ENCODE measurements around the gene HMGXB4. TPM values are rescaled to one million over a fixed set of nuclear protein-coding genes. Genes with fewer than 3 reads are reported as not detected.

HMGXB4 gene
- total RNA-seq, 1 donor from 2014 or later: 25.7 TPM

DNA sequence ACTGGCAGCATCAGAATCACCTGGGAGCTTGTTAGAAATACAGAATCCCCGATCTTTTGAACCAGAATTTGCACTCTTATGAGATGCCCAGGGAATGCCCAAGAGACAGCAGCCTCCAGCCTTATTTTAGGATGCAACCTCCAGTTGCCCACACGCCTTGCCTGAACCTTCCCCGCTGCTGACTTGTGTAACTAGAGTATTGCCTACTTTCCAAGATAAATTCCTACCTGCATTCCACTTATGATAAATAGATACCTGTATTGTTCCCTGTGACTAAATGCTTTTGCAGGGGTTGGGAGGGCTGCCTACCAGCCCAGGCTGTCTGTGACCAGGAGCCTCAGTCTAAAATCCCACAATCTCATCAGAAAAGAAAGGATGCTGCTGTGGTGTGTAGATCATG, 44.3 kb upstream of the HMGXB4 start:
- H3K27ac Mint-ChIP-seq (ENCODE audit: unreplicated experiment): no peak overlapping the region
- DNase-seq (ENCODE audit: extremely low spot score, unreplicated experiment): no peak
- H3K27me3 Mint-ChIP-seq (ENCODE audit: unreplicated experiment): peaks cover 4% of the 10 kb centered on the region
- H3K9me3 Mint-ChIP-seq (ENCODE audit: unreplicated experiment): no peaks in the 10 kb centered on the region
- no peaks in the 10 kb centered on the region for H3K36me3 Mint-ChIP-seq (ENCODE audit: unreplicated experiment)
- no peak overlapping the region for H3K4me3 Mint-ChIP-seq (ENCODE audit: unreplicated experiment)
- no peaks in the 10 kb centered on the region for H3K4me1 Mint-ChIP-seq (ENCODE audit: unreplicated experiment)
- TF ChIP-seq, protein P1, sequence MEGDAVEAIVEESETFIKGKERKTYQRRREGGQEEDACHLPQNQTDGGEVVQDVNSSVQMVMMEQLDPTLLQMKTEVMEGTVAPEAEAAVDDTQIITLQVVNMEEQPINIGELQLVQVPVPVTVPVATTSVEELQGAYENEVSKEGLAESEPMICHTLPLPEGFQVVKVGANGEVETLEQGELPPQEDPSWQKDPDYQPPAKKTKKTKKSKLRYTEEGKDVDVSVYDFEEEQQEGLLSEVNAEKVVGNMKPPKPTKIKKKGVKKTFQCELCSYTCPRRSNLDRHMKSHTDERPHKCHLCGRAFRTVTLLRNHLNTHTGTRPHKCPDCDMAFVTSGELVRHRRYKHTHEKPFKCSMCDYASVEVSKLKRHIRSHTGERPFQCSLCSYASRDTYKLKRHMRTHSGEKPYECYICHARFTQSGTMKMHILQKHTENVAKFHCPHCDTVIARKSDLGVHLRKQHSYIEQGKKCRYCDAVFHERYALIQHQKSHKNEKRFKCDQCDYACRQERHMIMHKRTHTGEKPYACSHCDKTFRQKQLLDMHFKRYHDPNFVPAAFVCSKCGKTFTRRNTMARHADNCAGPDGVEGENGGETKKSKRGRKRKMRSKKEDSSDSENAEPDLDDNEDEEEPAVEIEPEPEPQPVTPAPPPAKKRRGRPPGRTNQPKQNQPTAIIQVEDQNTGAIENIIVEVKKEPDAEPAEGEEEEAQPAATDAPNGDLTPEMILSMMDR (IDR thresholded peaks at IDR 0.05): no peak

DNA sequence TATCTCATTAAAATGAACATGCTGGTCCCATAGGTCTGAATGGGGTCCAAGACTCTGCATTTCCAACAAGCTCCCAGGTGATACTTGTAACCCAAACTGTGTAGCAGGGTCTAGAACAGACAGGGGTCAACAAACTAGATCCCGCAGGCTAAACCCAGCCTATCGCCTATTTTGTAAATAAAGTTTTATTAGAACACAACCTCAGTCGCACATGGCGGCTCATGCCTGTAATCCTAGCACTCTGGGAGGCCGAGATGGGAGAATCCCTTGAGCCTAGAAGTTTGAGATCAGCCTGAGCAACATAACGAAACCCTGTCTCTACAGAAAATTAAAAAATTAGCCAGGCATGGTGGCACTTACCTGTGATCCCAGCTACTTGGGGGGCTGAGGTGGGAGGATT, 42.3 kb upstream of the HMGXB4 start:
- H3K4me1 Mint-ChIP-seq (ENCODE audit: unreplicated experiment): no peaks in the 10 kb centered on the region
- H3K9me3 Mint-ChIP-seq (ENCODE audit: unreplicated experiment): no peaks in the 10 kb centered on the region
- no peak overlapping the region for H3K4me3 Mint-ChIP-seq (ENCODE audit: unreplicated experiment)
- no peak overlapping the region for H3K27ac Mint-ChIP-seq (ENCODE audit: unreplicated experiment)
- TF ChIP-seq, protein P1 (IDR thresholded peaks at IDR 0.05): no peak
- no peaks in the 10 kb centered on the region for H3K36me3 Mint-ChIP-seq (ENCODE audit: unreplicated experiment)
- H3K27me3 Mint-ChIP-seq (ENCODE audit: unreplicated experiment): peaks cover 5% of the 10 kb centered on the region
- no peak for DNase-seq (ENCODE audit: extremely low spot score, unreplicated experiment)

GRCh38 chr22:35215993-35216392, 41.3 kb upstream of the HMGXB4 start:
- Mint-ChIP-seq H3K9me3 (ENCODE audit: unreplicated experiment) (no peaks in the 10 kb centered on the region), H3K36me3 (ENCODE audit: unreplicated experiment) (no peaks in the 10 kb centered on the region), H3K27ac (ENCODE audit: unreplicated experiment) (no peak overlapping the region), H3K4me3 (ENCODE audit: unreplicated experiment) (no peak overlapping the region), H3K4me1 (ENCODE audit: unreplicated experiment) (no peaks in the 10 kb centered on the region), H3K27me3 (ENCODE audit: unreplicated experiment) (peaks cover 5% of the 10 kb centered on the region)
- TF ChIP-seq, protein P1 (IDR thresholded peaks at IDR 0.05): no peak
- DNase-seq (ENCODE audit: extremely low spot score, unreplicated experiment): no peak

GRCh38 chr22:35217527-35217926, 39.8 kb upstream of the HMGXB4 start:
- Mint-ChIP-seq H3K4me1 (ENCODE audit: unreplicated experiment) (no peaks in the 10 kb centered on the region), H3K27ac (ENCODE audit: unreplicated experiment) (no peak overlapping the region), H3K27me3 (ENCODE audit: unreplicated experiment) (peaks cover 5% of the 10 kb centered on the region), H3K4me3 (ENCODE audit: unreplicated experiment) (no peak overlapping the region), H3K36me3 (ENCODE audit: unreplicated experiment) (no peaks in the 10 kb centered on the region), H3K9me3 (ENCODE audit: unreplicated experiment) (no peaks in the 10 kb centered on the region)
- TF ChIP-seq, protein P1 (IDR thresholded peaks at IDR 0.05): no peak
- DNase-seq (ENCODE audit: extremely low spot score, unreplicated experiment): no peak

DNA sequence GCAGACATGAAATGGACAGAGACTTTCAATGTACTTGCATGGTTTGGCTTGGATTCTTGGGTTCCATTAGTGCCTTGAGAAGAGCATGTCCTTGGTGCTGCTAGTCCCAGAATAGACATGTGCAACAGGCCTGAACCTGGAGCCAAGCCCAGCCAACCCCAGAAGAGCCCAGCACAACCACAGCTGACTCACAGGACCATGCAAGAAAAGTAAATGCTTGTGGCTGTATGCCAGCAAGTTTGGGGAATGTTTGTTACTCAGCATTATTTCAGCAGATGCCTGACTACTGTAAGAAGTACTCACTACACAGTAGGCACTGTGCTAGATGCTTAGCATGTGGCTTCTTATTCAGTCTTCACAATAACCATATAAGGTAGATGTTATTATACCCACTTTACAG, 39.2 kb upstream of the HMGXB4 start:
- Mint-ChIP-seq H3K36me3 (ENCODE audit: unreplicated experiment) (no peaks in the 10 kb centered on the region), H3K27ac (ENCODE audit: unreplicated experiment) (no peak overlapping the region), H3K9me3 (ENCODE audit: unreplicated experiment) (no peaks in the 10 kb centered on the region), H3K27me3 (ENCODE audit: unreplicated experiment) (peaks cover 8% of the 10 kb centered on the region), H3K4me1 (ENCODE audit: unreplicated experiment) (no peaks in the 10 kb centered on the region), H3K4me3 (ENCODE audit: unreplicated experiment) (no peak overlapping the region)
- TF ChIP-seq, protein P1 (IDR thresholded peaks at IDR 0.05): no peak
- no peak for DNase-seq (ENCODE audit: extremely low spot score, unreplicated experiment)
